Astrocyte (in vitro differentiated cells and primary cell): ENCODE results near the gene NEB. TPM values are rescaled to one million over a fixed set of nuclear protein-coding genes. Genes with fewer than 3 reads are reported as not detected.
"Not testable (repeated sequence)": the region's sequence is repeated elsewhere in the genome, so short reads cannot be mapped to it uniquely, and the experiment has no call there.

Experiments used
- DNase-seq: peaks from one replicate; pipeline ENCODE4 v3.0.0-alpha.2; 2010; ENCODE audit warnings: low read depth
- FAIRE-seq: peaks from 2 replicates; lab custom pipeline; 2011; peaks lifted over from hg19 to GRCh38; lab: Jason Lieb, UNC
- H2AFZ ChIP-seq: 2 replicates; pipeline ENCODE4 v1.6.0; 2012; ENCODE audit warnings: low read depth, low read length, inconsistent platforms
- H3K27ac ChIP-seq: 2 replicates; pipeline ENCODE4 v1.5.1; 2011; ENCODE audit warnings: low read depth, low read length, inconsistent platforms
- H3K27me3 ChIP-seq: 2 replicates; pipeline ENCODE4 v1.6.0; 2011; ENCODE audit warnings: low read length, inconsistent platforms; ENCODE audit not compliant: insufficient read depth
- H3K36me3 ChIP-seq: 2 replicates; pipeline ENCODE4 v1.5.1; 2011; ENCODE audit warnings: low read length, inconsistent platforms; ENCODE audit not compliant: insufficient read depth
- H3K4me1 ChIP-seq: 2 replicates; pipeline ENCODE4 v1.5.1; 2011; ENCODE audit warnings: low read length, inconsistent platforms; ENCODE audit not compliant: insufficient read depth
- H3K4me2 ChIP-seq: 2 replicates; pipeline ENCODE4 v1.6.0; 2012; ENCODE audit warnings: low read length, inconsistent platforms
- H3K4me3 ChIP-seq: 2 replicates; pipeline ENCODE4 v1.5.1; 2011; ENCODE audit warnings: low read depth, mild to moderate bottlenecking, low read length, inconsistent platforms; ENCODE audit not compliant: insufficient read depth
- H3K79me2 ChIP-seq: 2 replicates; pipeline ENCODE4 v1.6.0; 2012; ENCODE audit warnings: mild to moderate bottlenecking, low read length, inconsistent platforms; ENCODE audit not compliant: insufficient read depth
- H3K9ac ChIP-seq: 2 replicates; pipeline ENCODE4 v1.6.0; 2012; ENCODE audit warnings: mild to moderate bottlenecking, low read length, inconsistent platforms
- H3K9me3 ChIP-seq: 2 replicates; pipeline ENCODE4 v1.5.1; 2012; ENCODE audit warnings: low read depth, mild to moderate bottlenecking, low read length, inconsistent platforms; ENCODE audit not compliant: insufficient read depth
- H4K20me1 ChIP-seq: 2 replicates; pipeline ENCODE4 v1.6.0; 2012; ENCODE audit warnings: low read length, inconsistent platforms; ENCODE audit not compliant: insufficient read depth
- H3K27ac Mint-ChIP-seq: one replicate; pipeline ENCODE4 v1.8.0; 2021; ENCODE audit warnings: mild to moderate bottlenecking, mixed read lengths; ENCODE audit not compliant: unreplicated experiment
- H3K27me3 Mint-ChIP-seq: one replicate; pipeline ENCODE4 v1.8.0; 2021; ENCODE audit warnings: low read depth, mixed read lengths; ENCODE audit not compliant: unreplicated experiment
- H3K36me3 Mint-ChIP-seq: one replicate; pipeline ENCODE4 v1.8.0; 2021; ENCODE audit warnings: low read depth, mixed read lengths; ENCODE audit not compliant: unreplicated experiment
- H3K4me1 Mint-ChIP-seq: one replicate; pipeline ENCODE4 v1.8.0; 2021; ENCODE audit warnings: low read depth, mixed read lengths; ENCODE audit not compliant: unreplicated experiment
- H3K4me3 Mint-ChIP-seq: one replicate; pipeline ENCODE4 v1.8.0; 2021; ENCODE audit warnings: mild to moderate bottlenecking, moderate library complexity, mixed read lengths; ENCODE audit not compliant: unreplicated experiment
- H3K9me3 Mint-ChIP-seq: one replicate; pipeline ENCODE4 v1.8.0; 2021; ENCODE audit warnings: mild to moderate bottlenecking, mixed read lengths; ENCODE audit not compliant: unreplicated experiment
- EZH2 ChIP-seq: IDR thresholded peaks from 2 replicates; pipeline ENCODE4 v1.6.1; 2012; ENCODE audit warnings: mild to moderate bottlenecking, low read length, inconsistent platforms; ENCODE audit not compliant: insufficient read depth
- total RNA-seq: library from RNA; stranded (reverse); gene quantifications from 2 replicates; pipeline ENCODE4 v1.2.1, GENCODE V29; 2021
- TF ChIP-seq, protein P1 (sequence below): IDR thresholded peaks from 2 replicates; pipeline ENCODE4 v1.5.1; 2011; ENCODE audit warnings: low read depth, mild to moderate bottlenecking, inconsistent platforms, low read length, moderate library complexity; ENCODE audit not compliant: insufficient read depth

Gene NEB
- total RNA-seq, 1 donor from 2014 or later = 0.82 TPM

DNA sequence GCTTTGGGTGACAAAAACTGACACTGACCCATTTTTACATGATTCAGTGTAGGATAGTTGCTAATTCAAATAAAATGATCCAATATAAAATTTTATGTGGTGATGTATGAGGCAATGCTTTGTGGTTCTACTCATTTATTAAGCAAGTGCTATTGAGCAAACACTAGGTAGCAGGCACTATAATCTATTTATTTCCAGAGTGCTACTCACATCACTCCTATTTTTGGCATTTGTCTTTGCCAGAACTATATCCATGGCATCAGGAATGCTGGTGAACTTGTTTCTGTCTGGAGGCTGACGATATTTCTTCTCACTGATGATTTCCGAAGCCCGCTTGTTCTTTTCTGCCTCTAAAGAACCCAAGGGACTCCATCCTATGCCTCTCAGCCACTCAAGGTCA lies 84.3 kb downstream of the NEB start:
- Histone ChIP-seq H3K4me1 (no peaks in the 10 kb centered on the region), H2AFZ (no peak overlapping the region), H3K79me2 (no peaks in the 10 kb centered on the region), H3K9me3 (no peaks in the 10 kb centered on the region), H3K9ac (no peak overlapping the region), H3K27ac (no peak overlapping the region), H4K20me1 (no peaks in the 10 kb centered on the region), H3K4me2 (no peak overlapping the region), H3K27me3 (peaks cover 5% of the 10 kb centered on the region), H3K36me3 (no peaks in the 10 kb centered on the region), H3K4me3 (no peak overlapping the region)
- FAIRE-seq (no peak), DNase-seq (no peak)
- no peaks in the 10 kb centered on the region for H3K4me1 Mint-ChIP-seq
- TF ChIP-seq, protein P1, sequence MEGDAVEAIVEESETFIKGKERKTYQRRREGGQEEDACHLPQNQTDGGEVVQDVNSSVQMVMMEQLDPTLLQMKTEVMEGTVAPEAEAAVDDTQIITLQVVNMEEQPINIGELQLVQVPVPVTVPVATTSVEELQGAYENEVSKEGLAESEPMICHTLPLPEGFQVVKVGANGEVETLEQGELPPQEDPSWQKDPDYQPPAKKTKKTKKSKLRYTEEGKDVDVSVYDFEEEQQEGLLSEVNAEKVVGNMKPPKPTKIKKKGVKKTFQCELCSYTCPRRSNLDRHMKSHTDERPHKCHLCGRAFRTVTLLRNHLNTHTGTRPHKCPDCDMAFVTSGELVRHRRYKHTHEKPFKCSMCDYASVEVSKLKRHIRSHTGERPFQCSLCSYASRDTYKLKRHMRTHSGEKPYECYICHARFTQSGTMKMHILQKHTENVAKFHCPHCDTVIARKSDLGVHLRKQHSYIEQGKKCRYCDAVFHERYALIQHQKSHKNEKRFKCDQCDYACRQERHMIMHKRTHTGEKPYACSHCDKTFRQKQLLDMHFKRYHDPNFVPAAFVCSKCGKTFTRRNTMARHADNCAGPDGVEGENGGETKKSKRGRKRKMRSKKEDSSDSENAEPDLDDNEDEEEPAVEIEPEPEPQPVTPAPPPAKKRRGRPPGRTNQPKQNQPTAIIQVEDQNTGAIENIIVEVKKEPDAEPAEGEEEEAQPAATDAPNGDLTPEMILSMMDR = no peak
- H3K4me3 Mint-ChIP-seq = no peak overlapping the region
- no peak overlapping the region for H3K27ac Mint-ChIP-seq
- H3K9me3 Mint-ChIP-seq = no peaks in the 10 kb centered on the region
- H3K27me3 Mint-ChIP-seq = no peaks in the 10 kb centered on the region
- no peaks in the 10 kb centered on the region for H3K36me3 Mint-ChIP-seq

DNA sequence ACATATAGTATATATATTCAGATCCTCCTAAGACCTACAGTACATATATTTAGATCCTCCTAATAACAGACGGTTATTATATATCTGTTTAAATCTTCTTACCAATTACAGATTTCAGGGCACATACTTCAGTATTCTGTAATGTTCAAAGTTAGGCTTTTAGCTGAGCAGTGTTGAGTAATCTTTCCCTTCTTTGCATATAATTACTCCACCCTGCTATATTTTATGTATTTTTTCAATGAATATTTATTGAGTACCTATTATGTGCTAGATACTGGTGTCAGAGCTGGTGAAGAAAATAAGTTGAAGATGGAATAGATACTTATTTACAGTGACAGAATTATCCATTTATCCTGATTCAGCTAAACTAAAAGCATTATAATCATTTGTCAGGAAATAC lies 84.9 kb downstream of the NEB start:
- Mint-ChIP-seq H3K4me3 (no peak overlapping the region), H3K4me1 (no peaks in the 10 kb centered on the region), H3K36me3 (no peaks in the 10 kb centered on the region), H3K9me3 (no peaks in the 10 kb centered on the region), H3K27ac (no peak overlapping the region), H3K27me3 (no peaks in the 10 kb centered on the region)
- peaks cover 5% of the 10 kb centered on the region for H3K27me3 ChIP-seq
- H2AFZ ChIP-seq = no peak overlapping the region
- no peak overlapping the region for H3K4me3 ChIP-seq
- DNase-seq (no peak), FAIRE-seq (no peak)
- H3K9ac ChIP-seq = no peak overlapping the region
- H3K9me3 ChIP-seq = no peaks in the 10 kb centered on the region
- no peak overlapping the region for H3K4me2 ChIP-seq
- no peaks in the 10 kb centered on the region for H3K4me1 ChIP-seq
- no peak for TF ChIP-seq EZH2
- TF ChIP-seq, protein P1 = no peak
- no peaks in the 10 kb centered on the region for H3K36me3 ChIP-seq
- H4K20me1 ChIP-seq = no peaks in the 10 kb centered on the region
- H3K79me2 ChIP-seq = no peaks in the 10 kb centered on the region
- H3K27ac ChIP-seq = no peak overlapping the region

- H3K9me3 Mint-ChIP-seq, H3K36me3 Mint-ChIP-seq, H3K4me3 Mint-ChIP-seq, H3K79me2 ChIP-seq, H3K27ac ChIP-seq, H3K27me3 Mint-ChIP-seq, H3K4me1 ChIP-seq, H3K27me3 ChIP-seq, H4K20me1 ChIP-seq, H3K9ac ChIP-seq, H3K4me2 ChIP-seq, H2AFZ ChIP-seq, H3K36me3 ChIP-seq, DNase-seq, H3K4me3 ChIP-seq, H3K9me3 ChIP-seq, FAIRE-seq, H3K27ac Mint-ChIP-seq, H3K4me1 Mint-ChIP-seq: not testable (repeated sequence)
Observed at GRCh38 chr2:151646512-151646911, 87.8 kb downstream of the NEB start.
